Spleen (tissue), 11 donors: ENCODE results near the gene LPP. TPM values are rescaled to one million over a fixed set of nuclear protein-coding genes. Genes with fewer than 3 reads are reported as not detected.

Experiments used
- DNase-seq: peaks from one replicate; pipeline ENCODE4 v3.0.0-alpha.2; 2020
- H3K27ac ChIP-seq, 8 donors: fragments of 200-600 bp; sonication (generic) in 7 of 8; 1 replicate in 4 of 8; 2 replicates in 4 of 8; pipeline versions ENCODE4 v1.5.0 to v1.8.0; 2016 to 2021; ENCODE audit warnings: inconsistent platforms in 4 of 8, mild to moderate bottlenecking in 4 of 8, moderate library complexity in 1 of 8
- H3K27me3 ChIP-seq, 7 donors: fragments of 200-600 bp; sonication (generic) in 6 of 7; replicated peaks in 1 of 7; 1 replicate in 4 of 7; 2 replicates in 3 of 7; pipeline versions ENCODE4 v1.5.0 to v1.8.0; 2016 to 2021; ENCODE audit warnings: inconsistent platforms in 3 of 7, mild to moderate bottlenecking in 1 of 7
- H3K36me3 ChIP-seq, 6 donors: fragments of 200-600 bp; sonication (generic) in 5 of 6; 1 replicate in 4 of 6; 2 replicates in 2 of 6; pipeline versions ENCODE4 v1.5.0 to v1.8.0; 2016 to 2021; ENCODE audit warnings: inconsistent platforms in 2 of 6
- H3K4me1 ChIP-seq, 6 donors: fragments of 200-600 bp; sonication (generic) in 5 of 6; 1 replicate in 3 of 6; 2 replicates in 3 of 6; pipeline versions ENCODE4 v1.5.0 to v1.8.0; 2016 to 2021; ENCODE audit warnings: inconsistent platforms in 3 of 6
- H3K4me3 ChIP-seq, 8 donors: fragments of 200-600 bp; sonication (generic) in 7 of 8; 1 replicate in 4 of 8; 2 replicates in 4 of 8; pipeline versions ENCODE4 v1.5.0 to v1.8.0; 2016 to 2021; ENCODE audit warnings: inconsistent platforms in 4 of 8, mild to moderate bottlenecking in 4 of 8, moderate library complexity in 2 of 8
- H3K9me3 ChIP-seq, 8 donors: fragments of 200-600 bp; sonication (generic) in 7 of 8; 1 replicate in 4 of 8; 2 replicates in 4 of 8; pipeline versions ENCODE4 v1.5.0 to v1.8.0; 2016 to 2021; ENCODE audit warnings: inconsistent platforms in 4 of 8
- CTCF ChIP-seq, 11 experiments: fragments of 200-600 bp in 7 of 11; fragments of 450-650 bp in 4 of 11; sonication (generic) in 4 of 11; IDR thresholded peaks in 8 of 11; conservative IDR thresholded peaks in 3 of 11; 1 replicate in 7 of 11; 2 replicates in 4 of 11; pipeline versions ENCODE4 v1.4.0 to v1.8.0; 2016 to 2021; ENCODE audit warnings: antibody characterized with exemption in 11 of 11, inconsistent platforms in 4 of 11, mild to moderate bottlenecking in 1 of 11
- POLR2A ChIP-seq, 3 donors: fragments of 450-650 bp; IDR thresholded peaks; one replicate each; pipeline ENCODE4 v1.5.1; 2017; ENCODE audit warnings: antibody characterized with exemption in 3 of 3, mild to moderate bottlenecking in 1 of 3
- POLR2AphosphoS5 ChIP-seq, 3 donors: sonication (generic); formaldehyde crosslinking; IDR thresholded peaks; one replicate each; pipeline ENCODE4 v1.5.1; 2017; ENCODE audit warnings: antibody characterized with exemption in 3 of 3
- WGBS, 5 donors: extraction: QIAGEN DNeasy Blood & Tissue Kit in 3 of 5; methylation state at CpG; one replicate each; pipeline versions ENCODE4 v1.1.5 to v1.1.7; 2013 to 2018; 5-methylcytosine and 5-hydroxymethylcytosine counted together
- intact Hi-C: fragments of 100-400 bp; cut with DNase I; formaldehyde crosslinking; loops from one replicate; pipeline ENCODE4 v1.15.0; 2023; ENCODE audit warnings: low total_unique reads
- polyA plus RNA-seq, 3 donors: library from polyadenylated mRNA; stranded (reverse); fragments of 200-250 nt; gene quantifications; one replicate each; pipeline ENCODE4 v1.2.1, GENCODE V29; 2013
- total RNA-seq, 7 donors: library from RNA; depleted of rRNA in 3 of 7; stranded (reverse); fragments of >200 nt in 3 of 7; fragmentation: NEBNext Ultra II Directional in 4 of 7; extraction: Animal tissue kit (Norgen Biotek cat#: 25700) in 4 of 7; gene quantifications; one replicate each; pipeline versions ENCODE4 v1.1.0 to v1.2.1, GENCODE V29; 2016 to 2021
- donor health status: healthy with polysubstance abuse.
- donor health status: DM: no; HTN: no; CAD: no; lungs with moderate emphysema.
- donor health status: DM: no; HTN: no; CAD: no.
- donor health status: Bipolar disorder and iron deficiency.
- donor health status: healthy.
- donor health status: DM: no; HTN: no; CAD: no.
- donor health status: DM: yes; HTN: yes; CAD: no.

The LPP gene
- total and polyA plus RNA-seq, 10 donors: 2.4 to 270 (median 156) TPM

- no peak overlapping the region for H3K4me3 ChIP-seq
- peak overlapping the region in 4 of 8 donors; percentile 18 to 48 (median 34) for H3K27ac ChIP-seq
- H3K9me3 ChIP-seq: no peaks in the 10 kb centered on the region
- H3K36me3 ChIP-seq: peaks cover 0 to 21% (median 2%) of the 10 kb centered on the region in 6 donors
- no peaks in the 10 kb centered on the region for H3K27me3 ChIP-seq
- intact Hi-C loops: no loop called here
- DNase-seq: no peak
- TF ChIP-seq CTCF (IDR thresholded peaks at IDR 0.05 in 8 of 11, conservative IDR thresholded peaks at IDR 0.05 in 3 of 11): no peak
- peak in 1 of 3 donors; percentile 65 for TF ChIP-seq POLR2AphosphoS5 (IDR thresholded peaks at IDR 0.05)
- 87 to 95% (median 92%) methylated on average over 11 of the region's 11 CpGs for WGBS, 5 donors
- H3K4me1 ChIP-seq: peaks cover 6 to 43% (median 15%) of the 10 kb centered on the region in 6 donors
Observed at GRCh38 chr3:188220988-188221818, 67.2 kb downstream of the LPP start.

DNA sequence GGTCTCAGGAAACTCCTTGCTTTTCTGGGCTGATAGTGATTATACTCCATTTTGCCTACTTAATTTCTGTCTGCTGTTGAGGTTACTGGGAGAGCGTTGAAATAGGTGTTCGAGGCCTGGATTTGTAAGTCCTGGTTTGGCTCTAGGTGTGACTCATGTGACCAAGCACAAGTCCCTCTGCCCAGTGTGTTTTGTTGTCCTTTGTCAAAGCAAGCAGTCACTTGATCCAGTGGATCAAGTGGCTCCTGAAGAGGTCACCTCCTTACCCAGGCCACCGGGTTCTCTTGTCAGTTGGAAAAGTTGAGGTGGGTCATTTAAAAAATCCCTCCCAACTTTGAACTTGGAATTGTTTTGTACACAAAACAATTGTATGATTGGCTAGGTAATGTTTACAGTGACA lies 70.0 kb downstream of the LPP start:
- Histone ChIP-seq H3K27ac (no peak overlapping the region), H3K27me3 (no peaks in the 10 kb centered on the region), H3K4me3 (no peak overlapping the region), H3K36me3 (peaks cover 0 to 39% (median 2%) of the 10 kb centered on the region in 6 donors), H3K9me3 (no peaks in the 10 kb centered on the region), H3K4me1 (peaks cover 0 to 27% (median 2%) of the 10 kb centered on the region in 6 donors)
- WGBS, 5 donors: 95 to 100% (median 97%) methylated on average over 3 of the region's 3 CpGs
- TF ChIP-seq POLR2AphosphoS5 (IDR thresholded peaks at IDR 0.05): no peak
- TF ChIP-seq CTCF (IDR thresholded peaks at IDR 0.05 in 8 of 11, conservative IDR thresholded peaks at IDR 0.05 in 3 of 11): no peak
- TF ChIP-seq POLR2A (IDR thresholded peaks at IDR 0.05): no peak
- DNase-seq: no peak
- intact Hi-C loops: no loop called here

DNA sequence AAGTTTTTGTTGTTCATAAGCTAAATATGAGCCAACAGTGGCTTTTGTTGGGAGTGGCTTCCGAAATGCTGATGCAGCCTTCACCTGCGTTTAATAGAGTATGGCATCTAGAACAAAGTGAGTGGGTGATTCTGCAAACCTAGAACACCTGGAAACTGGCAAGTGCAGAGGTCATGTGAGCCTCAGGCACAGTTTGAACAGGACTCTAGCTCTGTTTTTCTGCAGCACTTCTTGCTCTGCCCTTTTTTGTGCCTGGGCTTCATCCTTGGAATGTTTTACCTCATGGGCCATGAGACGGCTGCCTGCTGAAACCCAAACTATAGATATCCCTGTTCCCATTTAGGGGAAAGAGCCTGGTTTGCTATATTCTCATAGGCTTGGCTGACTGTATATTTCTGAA lies 73.5 kb downstream of the LPP start:
- WGBS, 5 donors: 67 to 95% (median 93%) methylated on average over 3 of the region's 3 CpGs
- DNase-seq: no peak
- no peak overlapping the region for H3K27ac ChIP-seq
- no peaks in the 10 kb centered on the region for H3K9me3 ChIP-seq
- no peak overlapping the region for H3K4me3 ChIP-seq
- H3K36me3 ChIP-seq: peaks cover 0 to 44% (median 0%) of the 10 kb centered on the region in 6 donors
- H3K27me3 ChIP-seq: no peaks in the 10 kb centered on the region
- H3K4me1 ChIP-seq: peaks cover 0 to 19% (median 4%) of the 10 kb centered on the region in 6 donors
- TF ChIP-seq CTCF (IDR thresholded peaks at IDR 0.05 in 8 of 11, conservative IDR thresholded peaks at IDR 0.05 in 3 of 11) (no peak), POLR2A (IDR thresholded peaks at IDR 0.05) (no peak), POLR2AphosphoS5 (IDR thresholded peaks at IDR 0.05) (no peak)
- intact Hi-C loops: no loop called here

- Histone ChIP-seq H3K36me3 (peaks cover 0 to 44% (median 0%) of the 10 kb centered on the region in 6 donors), H3K27me3 (no peaks in the 10 kb centered on the region), H3K4me3 (no peak overlapping the region), H3K4me1 (peaks cover 0 to 16% (median 3%) of the 10 kb centered on the region in 6 donors), H3K27ac (no peak overlapping the region), H3K9me3 (no peaks in the 10 kb centered on the region)
- intact Hi-C loops: no loop called here
- DNase-seq: no peak
- 51 to 64% (median 54%) methylated on average over 7 of the region's 7 CpGs for WGBS, 5 donors
- TF ChIP-seq POLR2A (IDR thresholded peaks at IDR 0.05) (no peak), POLR2AphosphoS5 (IDR thresholded peaks at IDR 0.05) (no peak), CTCF (IDR thresholded peaks at IDR 0.05 in 8 of 11, conservative IDR thresholded peaks at IDR 0.05 in 3 of 11) (no peak)
Observed at GRCh38 chr3:188229177-188229576, 75.2 kb downstream of the LPP start.
